ENCODE data around the gene DXO. TPM values are rescaled to one million over a fixed set of nuclear protein-coding genes. Genes with fewer than 3 reads are reported as not detected.
A peak's percentile ranks its signal among the peaks of the same experiment; 100 is the strongest.

Gene DXO
- total and polyA plus RNA-seq, 2 of the 13 experiments (the other 11 are each of a cell fraction or from before 2014, with no cell fraction given): 18.6 to 26.2 TPM

- TF ChIP-seq CTCF (CRISPR knock-in tag; IDR thresholded peaks at IDR 0.05) (0 out of 2 replicates have a peak, but pooled peaks have one; percentile 3), ESRRA (CRISPR knock-in tag; IDR thresholded peaks at IDR 0.05; ENCODE audit: low read depth) (no peak), ZSCAN29 (CRISPR knock-in tag; conservative IDR thresholded peaks at IDR 0.05) (no peak), ZKSCAN1 (IDR thresholded peaks at IDR 0.05; ENCODE audit: low read length) (no peak), TGIF2 (CRISPR knock-in tag; IDR thresholded peaks at IDR 0.05) (no peak), PRMT3 (CRISPR knock-in tag; IDR thresholded peaks at IDR 0.05; ENCODE audit: borderline replicate concordance, low read depth) (no peak), MIXL1 (CRISPR knock-in tag; IDR thresholded peaks at IDR 0.05) (no peak), REPIN1 (CRISPR knock-in tag; IDR thresholded peaks at IDR 0.05; ENCODE audit: borderline replicate concordance, low read depth) (no peak), ZBTB39 (CRISPR knock-in tag; IDR thresholded peaks at IDR 0.05) (no peak), KDM3A (CRISPR knock-in tag; IDR thresholded peaks at IDR 0.05; ENCODE audit: low read depth) (no peak), ZGPAT (CRISPR knock-in tag; IDR thresholded peaks at IDR 0.05) (no peak), HOXA3 (CRISPR knock-in tag; IDR thresholded peaks at IDR 0.05) (no peak), SP4 (CRISPR knock-in tag; IDR thresholded peaks at IDR 0.05) (no peak), ZNF788 (CRISPR knock-in tag; IDR thresholded peaks at IDR 0.05; ENCODE audit: borderline replicate concordance) (no peak), KAT2B (IDR thresholded peaks at IDR 0.05; ENCODE audit: borderline replicate concordance, low read depth, low read length) (no peak), ZNF589 (CRISPR knock-in tag; conservative IDR thresholded peaks at IDR 0.05) (0 out of 2 replicates have a peak, but pooled peaks have one; percentile 21), HNRNPLL (IDR thresholded peaks at IDR 0.05; ENCODE audit: low read depth, low read length, poor library complexity, severe bottlenecking) (peak; percentile 19), SAP130 (CRISPR knock-in tag; IDR thresholded peaks at IDR 0.05; ENCODE audit: low read depth) (no peak), NFRKB (IDR thresholded peaks at IDR 0.05) (no peak), MXD3 (CRISPR knock-in tag; IDR thresholded peaks at IDR 0.05) (no peak), ZNF615 (CRISPR knock-in tag; IDR thresholded peaks at IDR 0.05; ENCODE audit: borderline replicate concordance) (no peak), MLX (CRISPR knock-in tag; IDR thresholded peaks at IDR 0.05) (no peak), RXRA (CRISPR knock-in tag; IDR thresholded peaks at IDR 0.05) (no peak), NCOA2 (CRISPR knock-in tag; IDR thresholded peaks at IDR 0.05) (no peak), HNRNPH1 (optimal IDR thresholded peaks at IDR 0.05; ENCODE audit: low read depth, low read length) (no peak), SMAD1 (CRISPR knock-in tag; IDR thresholded peaks at IDR 0.05; ENCODE audit: borderline replicate concordance, low read depth) (no peak), SMC3 (IDR thresholded peaks at IDR 0.05; ENCODE audit: low read length) (no peak)
Measured at GRCh38 chr6:31972709-31973350, 892 bp upstream of the DXO start (continued).

All from HepG2 (cell line).